GM23338 (cell line): Measurements from ENCODE around the gene BABAM1. TPM values are rescaled to one million over a fixed set of nuclear protein-coding genes. Genes with fewer than 3 reads are reported as not detected.

Experiments used
- ATAC-seq: fragments of 200-7000 bp; cut with Tn5 transposase; 3 replicates; pipeline ENCODE4 v1.9.1; 2020
- DNase-seq: peaks from one replicate; pipeline ENCODE4 v3.0.0-alpha.2; 2015; ENCODE audit warnings: low spot score
- H2AFZ ChIP-seq: fragments of 200-600 bp; sonication (generic); 2 replicates; pipeline ENCODE4 v1.8.0; 2016; ENCODE audit warnings: antibody characterized with exemption, mild to moderate bottlenecking, moderate library complexity
- H3F3A ChIP-seq: fragments of 200-600 bp; sonication (generic); replicated peaks from 2 replicates; pipeline ENCODE4 v1.8.0; 2017; ENCODE audit warnings: antibody characterized with exemption, mixed run types, low read depth
- H3K27ac ChIP-seq: fragments of 200-600 bp; sonication (generic); 2 replicates; pipeline ENCODE4 v1.6.1; 2016; ENCODE audit warnings: low read depth
- H3K27me3 ChIP-seq: fragments of 200-600 bp; sonication (generic); 2 replicates; pipeline ENCODE4 v1.8.0; 2016; ENCODE audit warnings: mild to moderate bottlenecking, mixed run types, moderate library complexity; ENCODE audit not compliant: insufficient read depth
- H3K36me3 ChIP-seq: fragments of 200-600 bp; sonication (generic); 2 replicates; pipeline ENCODE4 v1.8.0; 2016; ENCODE audit warnings: mild to moderate bottlenecking; ENCODE audit not compliant: insufficient read depth
- H3K4me1 ChIP-seq: fragments of 200-600 bp; sonication (generic); 2 replicates; pipeline ENCODE4 v1.8.0; 2016; ENCODE audit warnings: mild to moderate bottlenecking, moderate library complexity; ENCODE audit not compliant: insufficient read depth
- H3K4me2 ChIP-seq: fragments of 200-600 bp; sonication (generic); 2 replicates; pipeline ENCODE4 v1.7.1; 2017; ENCODE audit warnings: mixed run types
- H3K4me3 ChIP-seq: fragments of 200-600 bp; sonication (generic); 2 replicates; pipeline ENCODE4 v1.6.1; 2016; ENCODE audit warnings: mixed run types
- H3K79me2 ChIP-seq: fragments of 200-600 bp; sonication (generic); replicated peaks from 2 replicates; pipeline ENCODE4 v1.8.0; 2017; ENCODE audit warnings: mild to moderate bottlenecking; ENCODE audit not compliant: insufficient read depth
- H3K9me2 ChIP-seq: fragments of 200-600 bp; sonication (generic); 2 replicates; pipeline ENCODE4 v1.8.0; 2017; ENCODE audit not compliant: insufficient read depth
- H4K20me1 ChIP-seq: fragments of 200-600 bp; sonication (generic); replicated peaks from 2 replicates; pipeline ENCODE4 v1.8.0; 2017; ENCODE audit warnings: mild to moderate bottlenecking; ENCODE audit not compliant: insufficient read depth
- H3K27ac Mint-ChIP-seq: 2 replicates; pipeline ENCODE4 v1.8.0; 2020; ENCODE audit warnings: inconsistent platforms, mild to moderate bottlenecking, moderate library complexity, mixed read lengths
- H3K27me3 Mint-ChIP-seq: 3 replicates; pipeline ENCODE4 v1.8.0; 2022; ENCODE audit warnings: low read depth, mild to moderate bottlenecking, moderate library complexity, mixed read lengths, inconsistent platforms; ENCODE audit not compliant: insufficient read depth, poor library complexity
- H3K36me3 Mint-ChIP-seq: 3 replicates; pipeline ENCODE4 v1.8.0; 2021; ENCODE audit warnings: low read depth, mild to moderate bottlenecking, inconsistent platforms, moderate library complexity, mixed read lengths
- H3K4me1 Mint-ChIP-seq: 3 replicates; pipeline ENCODE4 v1.8.0; 2020; ENCODE audit warnings: mild to moderate bottlenecking, inconsistent platforms, mixed read lengths
- H3K4me3 Mint-ChIP-seq: 3 replicates; pipeline ENCODE4 v1.8.0; 2021; ENCODE audit warnings: moderate library complexity, mild to moderate bottlenecking, inconsistent platforms, mixed read lengths
- H3K9me3 Mint-ChIP-seq: 3 replicates; pipeline ENCODE4 v1.8.0; 2020; ENCODE audit warnings: moderate library complexity, mild to moderate bottlenecking, inconsistent platforms, mixed read lengths
- EZH2 ChIP-seq: fragments of 200-600 bp; sonication (generic); IDR thresholded peaks from one replicate; pipeline ENCODE4 v1.8.0; 2017; ENCODE audit warnings: antibody characterized with exemption, mild to moderate bottlenecking, low read depth; ENCODE audit not compliant: unreplicated experiment
- EZH2phosphoT487 ChIP-seq: fragments of 200-600 bp; sonication (generic); IDR thresholded peaks from one replicate; pipeline ENCODE4 v1.8.1; 2018; ENCODE audit warnings: antibody characterized with exemption; ENCODE audit not compliant: unreplicated experiment
- JUNB ChIP-seq: IDR thresholded peaks from one replicate; pipeline ENCODE4 v1.6.1; 2016; ENCODE audit warnings: antibody characterized with exemption; ENCODE audit not compliant: unreplicated experiment
- POLR2AphosphoS5 ChIP-seq: IDR thresholded peaks from 2 replicates; pipeline ENCODE4 v1.6.1; 2016; ENCODE audit warnings: antibody characterized with exemption, low read depth
- STAT1 ChIP-seq: IDR thresholded peaks from one replicate; pipeline ENCODE4 v1.6.1; 2016; ENCODE audit warnings: antibody characterized with exemption; ENCODE audit not compliant: unreplicated experiment
- ZNF114 ChIP-seq: fragments of 250-450 bp; sonication (Bioruptor Pico); IDR thresholded peaks from 2 replicates; pipeline ENCODE4 v1.5.0; 2020; ENCODE audit warnings: mild to moderate bottlenecking, moderate library complexity
- ZNF331 ChIP-seq: fragments of 250-450 bp; sonication (Bioruptor Pico); IDR thresholded peaks from 2 replicates; pipeline ENCODE4 v1.5.0; 2020; ENCODE audit warnings: low read depth, mild to moderate bottlenecking, moderate library complexity
- ZNF462 ChIP-seq: fragments of 250-450 bp; sonication (Bioruptor Pico); IDR thresholded peaks from 2 replicates; pipeline ENCODE4 v1.5.0; 2020; ENCODE audit warnings: mild to moderate bottlenecking, moderate library complexity
- polyA plus RNA-seq: library from polyadenylated mRNA; unstranded; fragments of >200 nt; fragmentation: Nextera tagmentation; extraction: Ambion mirVana; gene quantifications from 2 replicates; pipeline ENCODE4 v1.2.1, GENCODE V29; 2016
- total RNA-seq: library from RNA; depleted of rRNA; stranded (reverse); fragments of >200 nt; shearing (Covaris generic); gene quantifications from 2 replicates; pipeline ENCODE4 v1.2.3, GENCODE V29; 2014
- TF ChIP-seq, protein P1 (sequence below), 2 experiments: fragments of 200-600 bp in 1 of 2; sonication (generic) in 1 of 2; conservative IDR thresholded peaks; 2 replicates each; pipeline versions ENCODE4 v1.5.1 to v1.6.1; 2016 to 2017; ENCODE audit warnings: antibody characterized with exemption in 2 of 2, low read depth in 2 of 2, mild to moderate bottlenecking in 2 of 2, moderate library complexity in 1 of 2

The BABAM1 gene
- total and polyA plus RNA-seq, 2 experiments from 2014 or later = 78.1 to 95.0 TPM

- TF ChIP-seq, protein P1, sequence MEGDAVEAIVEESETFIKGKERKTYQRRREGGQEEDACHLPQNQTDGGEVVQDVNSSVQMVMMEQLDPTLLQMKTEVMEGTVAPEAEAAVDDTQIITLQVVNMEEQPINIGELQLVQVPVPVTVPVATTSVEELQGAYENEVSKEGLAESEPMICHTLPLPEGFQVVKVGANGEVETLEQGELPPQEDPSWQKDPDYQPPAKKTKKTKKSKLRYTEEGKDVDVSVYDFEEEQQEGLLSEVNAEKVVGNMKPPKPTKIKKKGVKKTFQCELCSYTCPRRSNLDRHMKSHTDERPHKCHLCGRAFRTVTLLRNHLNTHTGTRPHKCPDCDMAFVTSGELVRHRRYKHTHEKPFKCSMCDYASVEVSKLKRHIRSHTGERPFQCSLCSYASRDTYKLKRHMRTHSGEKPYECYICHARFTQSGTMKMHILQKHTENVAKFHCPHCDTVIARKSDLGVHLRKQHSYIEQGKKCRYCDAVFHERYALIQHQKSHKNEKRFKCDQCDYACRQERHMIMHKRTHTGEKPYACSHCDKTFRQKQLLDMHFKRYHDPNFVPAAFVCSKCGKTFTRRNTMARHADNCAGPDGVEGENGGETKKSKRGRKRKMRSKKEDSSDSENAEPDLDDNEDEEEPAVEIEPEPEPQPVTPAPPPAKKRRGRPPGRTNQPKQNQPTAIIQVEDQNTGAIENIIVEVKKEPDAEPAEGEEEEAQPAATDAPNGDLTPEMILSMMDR (conservative IDR thresholded peaks at IDR 0.05; ENCODE audit: low read depth in 2 of 2) = no peak
- no peak for TF ChIP-seq JUNB
- no peak for TF ChIP-seq POLR2AphosphoS5
- TF ChIP-seq ZNF114 (CRISPR knock-in tag) = no peak
- TF ChIP-seq ZNF462 = no peak
- TF ChIP-seq EZH2phosphoT487 = no peak
- no peak for TF ChIP-seq STAT1
- no peak for TF ChIP-seq EZH2
Observed at GRCh38 chr19:17249887-17250548, 17.2 kb upstream of the BABAM1 start (continued).

DNA sequence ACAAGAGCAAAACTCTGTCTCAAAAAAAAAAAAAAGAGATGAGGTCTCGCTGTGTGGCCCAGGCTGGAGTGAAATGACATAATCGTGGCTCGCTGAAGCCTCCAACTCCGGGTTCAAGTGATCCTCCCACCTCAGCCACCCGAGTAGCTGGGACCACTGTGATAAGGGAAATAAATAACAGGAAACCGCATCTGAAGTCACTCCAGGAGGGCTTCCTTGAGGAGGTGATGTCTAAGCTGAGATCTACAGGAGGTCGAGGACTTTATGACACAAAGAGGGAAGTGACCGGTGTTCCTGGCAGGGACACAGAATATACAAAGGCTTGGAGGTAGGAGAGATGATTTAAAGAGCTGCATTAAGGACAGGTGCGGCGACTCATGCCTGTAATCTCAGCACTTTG is 12.6 kb upstream of the BABAM1 start:
- H2AFZ ChIP-seq = no peak overlapping the region
- H4K20me1 ChIP-seq = no peaks in the 10 kb centered on the region
- H3K27me3 Mint-ChIP-seq = peaks cover 13% of the 10 kb centered on the region
- H3K36me3 Mint-ChIP-seq = peaks cover 34% of the 10 kb centered on the region
- no peaks in the 10 kb centered on the region; the same call in 1 of the 2 replicates for H3F3A ChIP-seq
- H3K9me3 Mint-ChIP-seq = peaks cover 11% of the 10 kb centered on the region; the same call in 2 of the 3 replicates
- H3K4me3 ChIP-seq = no peak overlapping the region
- no peaks in the 10 kb centered on the region for H3K79me2 ChIP-seq
- TF ChIP-seq ZNF114 (CRISPR knock-in tag) (no peak), ZNF331 (CRISPR knock-in tag) (no peak)
- TF ChIP-seq, protein P1 (conservative IDR thresholded peaks at IDR 0.05; ENCODE audit: low read depth in 2 of 2) = no peak
- H3K36me3 ChIP-seq = no peaks in the 10 kb centered on the region; the same call in 1 of the 2 replicates
- H3K27ac Mint-ChIP-seq = no peak overlapping the region
- H3K4me1 Mint-ChIP-seq = no peaks in the 10 kb centered on the region
- H3K4me3 Mint-ChIP-seq = no peak overlapping the region
- no peaks in the 10 kb centered on the region for H3K9me2 ChIP-seq
- no peak for ATAC-seq
- no peak overlapping the region for H3K27ac ChIP-seq
- H3K27me3 ChIP-seq = no peaks in the 10 kb centered on the region
- no peaks in the 10 kb centered on the region for H3K4me1 ChIP-seq
- no peak overlapping the region for H3K4me2 ChIP-seq
- no peak for DNase-seq
